NCI-H1048 (cell line): ENCODE data around the gene FARS2.
"Not testable (repeated sequence)": the region's sequence is repeated elsewhere in the genome, so short reads cannot be mapped to it uniquely, and the experiment has no call there.

ENCODE experiments used
- DNase-seq: peaks from one replicate; lab custom pipeline; 2025; lab: John Stamatoyannopoulos, UW

Gene FARS2

GRCh38 chr6:5765141-5765760, 503.9 kb downstream of the FARS2 start:
- no peak for DNase-seq

GRCh38 chr6:5766260-5766659, 504.9 kb downstream of the FARS2 start:
- DNase-seq = no peak

- no peak for DNase-seq
Measured at GRCh38 chr6:5767471-5767870, 506.2 kb downstream of the FARS2 start.

GRCh38 chr6:5771211-5771610, 509.9 kb downstream of the FARS2 start:
- DNase-seq = no peak

- no peak for DNase-seq
Measured at GRCh38 chr6:5771759-5772390, 510.6 kb downstream of the FARS2 start.

GRCh38 chr6:5772408-5773120, 511.3 kb downstream of the FARS2 start:
- no peak for DNase-seq

GRCh38 chr6:5776104-5776503, 514.8 kb downstream of the FARS2 start:
- DNase-seq = no peak

- no peak for DNase-seq
Measured at GRCh38 chr6:5776706-5777390, 515.5 kb downstream of the FARS2 start.

- DNase-seq = no peak
Measured at GRCh38 chr6:5778317-5778857, 517.1 kb downstream of the FARS2 start.

GRCh38 chr6:5778906-5779305, 517.6 kb downstream of the FARS2 start:
- no peak for DNase-seq

- DNase-seq = no peak
Measured at GRCh38 chr6:5781019-5781418, 519.7 kb downstream of the FARS2 start.

- no peak for DNase-seq
Measured at GRCh38 chr6:5781966-5782556, 520.7 kb downstream of the FARS2 start.

GRCh38 chr6:5782783-5783547, 521.7 kb downstream of the FARS2 start:
- no peak for DNase-seq

- DNase-seq = no peak
Measured at GRCh38 chr6:5783584-5784089, 522.3 kb downstream of the FARS2 start.

- DNase-seq = no peak
Measured at GRCh38 chr6:5785249-5785648, 523.9 kb downstream of the FARS2 start.

- no peak for DNase-seq
Measured at GRCh38 chr6:5786321-5786968, 525.1 kb downstream of the FARS2 start.

- no peak for DNase-seq
Measured at GRCh38 chr6:5786969-5787720, 525.8 kb downstream of the FARS2 start.

- not testable (repeated sequence) for DNase-seq
Measured at GRCh38 chr6:5789426-5789825, 528.1 kb downstream of the FARS2 start.

- not testable (repeated sequence) for DNase-seq
Measured at GRCh38 chr6:5796555-5796954, 535.2 kb downstream of the FARS2 start.

- not testable (repeated sequence) for DNase-seq
Measured at GRCh38 chr6:5806406-5806805, 545.1 kb downstream of the FARS2 start.
